Kidney capillary endothelial cell (primary cell): Measurements from ENCODE around the gene LACRT.
A peak's percentile ranks its signal among the peaks of the same experiment; 100 is the strongest.
"Not testable (repeated sequence)": the region's sequence is repeated elsewhere in the genome, so short reads cannot be mapped to it uniquely, and the experiment has no call there.

Experiments used
- DNase-seq: peaks from one replicate; pipeline ENCODE4 v3.0.0-alpha.2; 2018; ENCODE audit warnings: low spot score

LACRT gene, protein sequence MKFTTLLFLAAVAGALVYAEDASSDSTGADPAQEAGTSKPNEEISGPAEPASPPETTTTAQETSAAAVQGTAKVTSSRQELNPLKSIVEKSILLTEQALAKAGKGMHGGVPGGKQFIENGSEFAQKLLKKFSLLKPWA

DNA sequence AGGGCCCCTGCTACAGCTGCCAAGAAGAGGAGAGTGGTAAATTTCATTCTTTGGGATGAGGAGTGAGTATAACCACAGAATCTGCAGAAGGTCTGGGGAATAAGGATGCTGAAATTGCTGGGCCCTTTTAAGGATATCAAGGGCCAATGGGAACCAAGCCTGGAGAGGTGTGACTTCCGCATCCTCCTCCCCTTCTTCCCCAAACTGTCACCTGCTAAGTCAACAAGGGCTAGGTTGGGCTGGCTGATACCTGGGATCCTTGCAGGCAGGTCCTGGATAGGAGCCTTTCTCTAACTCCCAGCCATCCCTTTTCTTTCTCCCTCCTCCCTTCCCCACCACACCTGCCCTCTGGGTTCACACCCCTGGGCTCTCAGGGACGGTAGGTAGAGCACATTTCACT lies at the start of gene LACRT:
Gene LACRT, minus strand, starts transcription at position 101 of the 400 bp plus-strand sequence. Its CDS starts 54 bp downstream, at position 47.
- DNase-seq, result no peak

DNA sequence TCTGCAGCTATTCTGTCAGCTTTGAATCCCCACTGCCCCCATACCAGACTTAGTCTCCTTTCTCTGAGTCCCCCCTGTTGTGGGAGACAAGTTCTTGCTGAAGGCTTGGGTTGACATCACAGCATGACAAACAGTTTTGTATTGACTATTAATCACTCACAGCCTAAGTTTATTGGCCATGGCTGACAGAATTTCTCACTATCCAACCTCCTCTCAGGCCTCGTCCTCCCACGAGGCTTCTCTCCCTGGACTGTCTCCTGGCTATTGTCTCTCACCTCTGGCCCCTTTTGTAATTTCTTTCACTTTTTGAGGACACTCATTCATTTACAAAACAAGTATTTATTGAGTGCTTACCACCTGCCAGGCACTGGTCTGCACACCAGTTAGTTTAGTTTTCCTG lies 48.7 kb upstream of the LACRT start:
- no peak for DNase-seq

DNA sequence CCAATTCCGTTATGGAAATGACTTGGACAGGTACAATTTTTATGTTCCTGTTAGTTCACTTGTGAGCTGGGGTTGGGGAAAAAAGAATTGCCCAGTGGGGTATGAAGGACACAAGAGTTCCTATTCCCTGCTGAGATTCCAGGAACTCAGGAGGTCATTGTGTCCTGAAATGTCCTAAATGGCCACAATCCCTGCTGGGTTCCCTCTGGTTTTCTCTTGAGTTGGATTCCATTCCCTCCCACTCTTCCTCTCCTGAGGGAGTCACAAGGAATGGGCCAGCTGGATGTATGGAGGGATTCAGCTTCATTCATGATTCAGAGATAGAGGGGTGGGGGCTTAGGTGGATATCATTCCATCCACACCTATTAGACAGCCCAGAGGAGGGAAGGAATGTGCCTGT lies 48.0 kb upstream of the LACRT start:
- no peak for DNase-seq

DNA sequence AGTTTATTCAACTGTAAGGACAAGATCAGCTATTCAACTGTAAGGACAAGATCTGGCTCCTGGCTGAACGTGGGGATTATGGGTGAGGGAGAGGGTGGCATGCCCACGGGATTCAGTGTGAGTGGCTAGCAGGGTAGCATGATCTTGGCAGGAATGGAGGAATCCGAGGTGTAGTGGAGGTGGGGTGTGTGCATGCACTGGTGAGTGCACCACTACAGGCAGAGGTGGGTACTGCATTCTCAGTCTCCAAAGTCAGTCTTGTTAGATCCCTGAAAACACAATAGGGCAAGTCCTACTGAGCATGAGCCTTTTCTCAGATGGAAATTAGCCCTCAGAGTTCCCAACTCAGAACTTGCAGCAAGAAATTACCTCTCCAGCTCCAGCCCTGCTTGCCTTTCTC lies 45.7 kb upstream of the LACRT start:
- DNase-seq, result peak; percentile 3

DNA sequence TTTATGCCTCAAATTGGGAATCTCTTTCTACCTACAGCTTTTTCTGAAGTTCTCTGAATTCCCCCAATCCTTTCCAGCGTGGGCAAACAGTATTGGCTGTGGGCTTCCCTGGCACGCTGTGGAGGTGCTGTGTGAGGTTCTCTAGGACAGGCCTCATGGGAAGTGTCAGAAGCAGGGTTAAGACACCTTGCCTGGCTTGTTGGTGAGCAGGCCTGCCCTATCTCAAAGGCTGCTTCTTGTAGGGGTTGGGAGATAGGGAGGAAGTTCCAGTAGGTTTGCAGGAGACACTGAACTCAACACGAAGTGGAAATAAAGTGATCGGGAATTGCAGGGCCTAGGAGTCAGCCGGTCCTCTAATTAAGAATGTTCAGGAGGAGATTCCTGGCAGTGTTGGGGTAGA lies 43.4 kb upstream of the LACRT start:
- DNase-seq, result no peak

DNA sequence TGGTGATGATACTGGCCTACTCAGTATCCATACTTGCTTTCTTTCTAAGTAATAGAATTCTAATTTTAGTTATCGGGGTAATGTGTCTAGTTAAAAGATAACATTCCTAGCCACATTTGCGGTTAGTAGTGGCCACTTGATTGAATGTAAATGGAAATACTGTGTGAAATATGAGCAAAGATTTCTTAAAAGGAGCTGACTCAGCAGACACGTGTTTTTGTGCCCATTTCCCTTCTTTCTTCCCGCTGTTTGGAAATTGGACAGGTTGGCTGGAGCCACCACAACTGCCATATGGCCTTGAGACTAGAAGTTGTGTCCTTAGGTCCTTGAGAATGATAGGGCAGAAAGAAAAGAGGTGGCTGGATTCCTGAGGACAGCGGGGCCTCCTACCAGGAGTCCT lies 33.2 kb upstream of the LACRT start:
- no peak for DNase-seq

DNA sequence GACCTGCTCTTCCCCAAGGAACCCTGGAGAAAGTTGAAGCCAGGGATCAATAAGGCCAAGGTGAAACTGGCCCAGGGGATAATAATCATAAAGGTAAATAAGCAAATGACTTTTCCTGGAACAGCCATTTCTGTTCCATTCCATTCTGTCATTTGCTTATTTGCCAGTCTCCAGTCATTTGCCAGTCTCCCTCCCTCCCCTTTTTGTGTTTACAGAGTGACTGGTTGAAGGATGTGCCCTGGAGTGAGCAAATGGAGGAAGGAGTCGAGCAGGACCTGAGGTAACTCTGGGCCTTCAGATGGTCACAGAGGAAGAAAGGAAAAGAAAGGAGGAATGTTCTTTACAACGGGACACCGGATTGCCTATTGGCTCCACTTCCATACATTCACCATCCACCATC lies 31.3 kb upstream of the LACRT start:
- DNase-seq, result no peak

DNA sequence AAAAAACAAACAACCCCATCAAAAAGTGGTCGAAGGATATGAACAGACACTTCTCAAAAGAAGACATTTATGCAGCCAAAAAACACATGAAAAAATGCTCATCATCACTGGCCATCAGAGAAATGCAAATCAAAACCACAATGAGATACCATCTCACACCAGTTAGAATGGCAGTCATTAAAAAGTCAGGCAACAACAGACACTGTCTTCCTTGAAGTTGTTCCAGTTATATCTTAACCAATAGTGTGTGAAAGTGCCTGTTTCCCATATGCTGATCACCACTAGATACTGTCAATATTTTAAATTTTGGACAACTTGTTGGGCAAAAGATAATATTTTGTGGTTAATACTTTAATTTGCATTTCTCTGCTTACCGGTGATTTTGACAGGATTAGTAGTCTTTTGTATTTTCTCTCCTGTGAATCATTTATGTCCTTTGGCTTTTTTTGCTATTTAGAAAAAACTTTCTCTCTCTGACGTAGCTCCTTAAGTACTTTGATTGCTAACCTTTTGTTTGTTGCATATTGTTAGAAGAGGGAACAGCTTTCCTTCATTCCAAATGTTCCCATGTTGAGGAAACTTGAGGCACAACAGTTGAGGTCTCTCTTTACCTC lies 30.4 kb upstream of the LACRT start:
- DNase-seq, result not testable (repeated sequence)

DNA sequence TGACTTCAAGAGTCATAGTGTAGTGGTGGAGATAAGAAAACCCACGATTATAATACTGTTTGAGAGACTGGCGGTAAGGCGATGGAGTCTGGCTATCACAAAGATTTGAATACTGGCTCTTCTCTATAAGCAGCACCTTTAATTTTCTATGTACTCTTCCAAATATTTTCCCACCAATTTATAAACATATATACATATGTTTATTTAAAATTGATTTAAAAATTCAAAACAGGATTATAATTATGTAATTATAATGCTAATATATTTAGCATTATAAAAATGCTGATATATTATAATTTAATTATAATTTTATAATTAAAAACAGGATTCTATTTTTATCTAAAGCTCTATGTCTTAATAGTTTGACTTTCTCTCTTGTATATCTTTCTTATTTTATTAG lies 28.9 kb upstream of the LACRT start:
- no peak for DNase-seq

DNA sequence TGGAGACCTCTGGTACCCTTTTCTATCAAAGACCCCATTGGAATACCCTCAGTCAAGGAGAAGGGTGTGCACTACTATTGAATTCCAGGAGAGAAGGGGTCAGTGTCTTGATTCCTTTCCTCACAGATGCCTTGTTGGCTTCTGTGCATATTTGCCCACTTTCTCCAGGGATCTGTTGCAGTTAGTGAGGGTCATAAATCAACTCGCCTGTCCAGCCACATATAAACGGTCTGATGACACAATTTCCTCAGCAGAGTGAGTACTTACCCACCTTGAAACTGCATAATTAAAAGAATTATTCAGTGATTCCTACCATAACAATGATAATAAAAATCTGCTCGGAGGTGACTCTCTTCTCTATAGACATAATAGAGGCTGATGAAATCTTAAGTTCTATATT lies 27.3 kb upstream of the LACRT start:
- DNase-seq, result no peak

DNA sequence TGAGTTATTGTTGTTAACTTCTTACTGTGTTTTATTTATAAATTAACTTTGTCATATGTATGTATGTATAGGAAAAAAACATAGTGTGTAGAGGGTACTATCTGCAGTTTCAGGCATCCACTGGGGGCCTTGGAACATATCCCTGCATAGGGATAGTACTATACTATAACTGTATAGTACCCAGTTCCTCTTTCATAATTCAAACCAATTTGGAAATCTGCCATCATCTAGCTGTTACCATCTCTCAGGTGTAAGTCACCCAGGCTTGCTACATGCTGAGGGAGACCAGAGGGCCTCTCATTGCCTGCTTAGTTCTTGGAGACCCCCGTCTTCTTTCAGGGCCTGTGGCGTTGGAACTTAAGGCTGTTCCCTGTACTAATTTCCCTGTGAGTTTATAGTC lies 26.4 kb upstream of the LACRT start:
- no peak for DNase-seq

DNA sequence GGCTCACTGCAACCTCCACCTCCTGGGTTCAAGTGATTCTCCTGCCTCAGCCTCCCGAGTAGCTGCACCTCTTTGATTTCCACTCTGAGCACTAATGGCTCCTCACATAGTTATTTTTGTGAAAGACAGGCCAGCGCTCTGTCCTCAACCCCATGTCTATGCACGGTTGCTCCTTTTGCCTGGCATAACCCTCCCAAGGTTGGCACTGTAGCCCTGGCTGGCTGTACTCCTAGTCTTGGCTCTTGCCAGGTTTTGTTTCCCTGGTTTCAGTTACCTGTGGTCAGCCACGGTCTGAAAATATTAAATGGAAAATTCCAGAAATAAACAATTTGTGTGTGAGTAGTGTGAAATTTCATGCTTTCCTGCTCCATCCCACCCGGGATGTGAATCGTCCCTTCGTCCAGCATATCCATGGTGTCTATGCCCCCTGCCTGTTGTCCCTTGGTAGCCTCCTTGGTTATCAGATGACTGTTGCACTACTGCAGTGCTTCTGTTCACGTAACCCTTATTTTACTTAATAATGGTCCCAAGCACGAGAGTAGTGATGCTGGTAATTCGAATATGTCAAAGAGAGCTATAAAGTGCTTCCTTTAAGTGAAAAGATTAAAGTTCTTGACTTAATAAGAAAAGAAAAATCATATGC lies 25.7 kb upstream of the LACRT start:
- no peak for DNase-seq

DNA sequence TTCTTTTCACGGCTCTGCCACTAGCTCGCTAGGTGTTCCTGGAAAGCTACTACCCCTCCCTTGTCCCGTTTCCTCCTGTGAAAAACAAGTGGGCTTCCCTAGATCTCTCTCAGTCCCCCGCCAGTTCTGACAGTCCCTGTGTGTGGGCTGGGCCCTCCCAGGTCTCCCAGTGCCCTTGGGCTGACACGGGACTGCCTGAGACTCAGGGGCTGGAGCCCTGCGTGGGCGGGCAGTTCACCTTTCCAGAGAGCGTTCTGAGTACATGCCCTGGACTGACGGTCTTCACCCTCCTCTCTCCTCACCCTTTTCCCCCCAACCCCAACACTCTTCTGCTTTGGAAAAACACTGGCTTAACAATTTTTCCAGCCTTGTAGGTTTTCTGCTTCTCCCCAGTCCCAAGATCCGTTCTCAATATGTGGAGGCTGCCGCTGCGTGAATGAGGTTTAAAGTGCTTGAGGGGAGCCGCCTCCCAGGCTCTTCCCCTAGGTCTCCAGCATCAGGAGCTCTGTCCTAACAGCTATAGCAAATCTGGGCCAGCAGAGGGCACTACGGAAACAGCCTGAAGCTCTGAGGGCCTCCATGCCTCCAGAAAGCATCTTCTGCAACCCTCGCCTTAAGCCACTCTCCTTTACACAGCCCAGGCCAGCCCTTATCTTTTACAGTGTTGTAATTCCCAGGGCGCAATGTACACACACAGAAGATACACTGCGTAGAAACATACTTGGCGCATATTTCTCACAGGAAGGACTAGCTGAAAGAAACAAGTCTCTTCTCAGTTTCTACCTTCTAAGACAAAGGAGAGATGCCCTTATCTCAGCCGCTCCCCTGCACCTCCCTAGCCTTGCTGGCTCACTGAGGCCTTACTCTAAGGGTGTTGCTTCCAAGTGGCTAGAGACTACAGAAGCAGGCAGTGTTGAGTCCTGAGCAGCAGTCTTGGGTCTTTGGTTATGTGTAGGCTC lies 23.9 kb upstream of the LACRT start:
- DNase-seq, result peak; percentile 21

DNA sequence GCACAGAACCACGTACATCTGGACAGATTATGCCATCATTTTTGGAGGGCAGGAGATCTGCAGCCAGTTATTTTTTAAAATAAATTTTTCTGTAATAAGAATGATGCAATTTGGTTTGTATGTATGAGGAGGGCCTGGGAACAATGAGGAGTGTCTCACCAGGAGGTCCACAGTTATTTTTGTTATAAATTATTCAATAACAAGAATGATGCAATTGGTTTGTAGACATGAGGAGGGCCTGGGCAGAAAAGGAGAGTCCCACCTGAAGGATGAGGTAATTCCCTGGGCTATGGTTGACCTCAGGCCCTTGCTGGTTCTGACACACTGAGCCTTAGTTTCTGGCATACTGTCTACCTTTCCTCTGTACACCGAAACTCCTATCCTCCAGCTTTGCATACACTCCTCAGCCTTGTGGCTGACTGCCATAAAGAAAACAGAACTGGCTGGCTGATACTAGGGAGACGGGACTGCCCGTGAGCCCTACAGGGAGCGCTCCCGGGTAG lies 22.5 kb upstream of the LACRT start:
- no peak for DNase-seq

DNA sequence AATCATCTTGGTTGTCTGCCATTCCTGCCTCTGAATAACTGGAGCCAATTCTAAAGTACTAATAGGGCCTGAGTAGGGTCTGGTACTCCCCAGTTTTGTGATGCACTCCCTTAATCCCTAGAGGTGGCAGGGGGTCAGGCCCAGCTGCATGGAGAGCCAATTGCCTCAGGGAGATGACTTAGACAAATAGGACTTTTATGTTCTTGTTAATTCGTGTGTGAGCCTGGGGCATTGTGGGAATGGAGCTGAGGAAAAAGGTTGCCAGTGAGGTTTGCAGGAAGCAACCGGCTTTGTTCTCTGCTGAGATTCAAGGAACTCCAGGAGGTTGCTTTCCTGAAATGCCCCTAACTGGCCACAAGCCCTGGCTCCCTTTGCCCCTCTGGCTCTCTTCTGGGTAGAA lies 20.2 kb upstream of the LACRT start:
- DNase-seq, result no peak

DNA sequence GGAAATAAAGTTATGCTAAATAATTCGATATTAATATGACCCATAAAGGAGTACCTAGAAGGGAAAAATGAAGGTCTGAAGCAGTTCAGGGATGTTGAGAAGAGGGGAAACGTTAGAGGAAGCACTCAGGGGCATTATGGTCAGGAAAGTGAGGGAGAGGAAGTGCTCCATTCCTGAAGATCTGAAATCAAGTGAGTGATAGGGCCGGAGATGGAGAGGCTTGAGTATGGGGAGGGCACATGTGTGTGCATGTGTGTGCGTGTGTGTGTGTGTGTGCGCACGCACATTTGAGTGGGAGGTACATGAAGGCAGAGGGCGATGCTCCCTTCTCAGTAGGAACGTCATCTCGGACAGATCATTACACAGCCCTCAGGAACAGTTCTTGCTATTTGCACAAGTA lies 18.3 kb upstream of the LACRT start:
- DNase-seq, result no peak

DNA sequence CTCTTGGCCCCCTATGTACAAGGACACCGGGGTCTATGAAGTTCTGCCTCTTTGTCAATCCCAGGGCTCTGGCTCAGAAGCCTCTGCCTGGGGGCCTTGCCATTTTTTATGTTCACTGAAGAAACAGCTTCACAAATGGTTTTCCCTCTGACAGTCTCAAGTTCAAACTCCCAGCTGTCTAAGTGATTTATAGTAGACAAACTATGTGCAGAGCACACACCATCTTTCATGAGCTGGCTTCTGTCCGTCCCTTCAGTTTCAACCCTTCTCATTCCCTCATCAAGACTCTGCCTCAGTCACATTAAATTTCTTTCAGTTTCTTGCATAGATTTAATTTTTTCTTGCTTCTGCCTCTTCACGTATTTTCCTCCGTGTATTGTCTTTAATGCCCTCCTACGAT lies 16.2 kb upstream of the LACRT start:
- DNase-seq, result no peak

DNA sequence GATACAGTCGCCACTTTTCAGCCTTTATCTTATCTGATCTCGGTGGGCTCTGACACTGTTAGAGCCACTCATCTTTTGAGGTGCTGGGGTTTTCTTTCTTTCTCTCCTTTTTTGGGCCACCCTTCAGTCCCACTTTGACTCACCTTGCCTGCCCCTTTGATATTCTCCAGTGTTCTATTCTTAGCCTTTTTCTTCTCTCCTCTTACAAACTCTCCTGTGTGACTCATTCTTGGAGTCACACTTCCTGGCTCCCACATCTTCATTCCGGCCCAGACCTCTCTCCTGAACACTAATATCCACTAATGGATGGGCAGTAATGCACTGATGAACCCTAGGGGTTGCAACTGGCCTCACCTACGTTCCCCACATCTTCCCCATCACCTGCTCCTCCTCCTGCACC lies 15.7 kb upstream of the LACRT start:
- no peak for DNase-seq

DNA sequence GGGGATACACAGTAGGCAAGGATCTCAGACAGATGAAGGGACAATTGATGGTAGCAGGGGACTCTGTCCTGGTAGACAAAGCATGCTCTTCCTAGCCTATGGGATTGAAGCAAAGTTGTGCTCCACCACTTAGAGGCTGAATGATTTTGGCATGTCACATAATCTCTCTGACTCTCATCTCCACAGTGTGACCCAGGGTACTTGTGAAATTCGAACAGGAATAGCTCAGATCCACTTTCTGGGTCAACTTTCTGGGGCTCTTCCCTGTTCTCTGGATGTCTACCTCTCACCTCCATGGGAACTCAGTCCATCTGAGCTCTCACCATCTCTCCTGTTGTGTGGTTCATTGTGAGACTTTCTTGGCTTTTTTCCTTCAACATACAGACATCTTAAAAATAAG lies 15.1 kb upstream of the LACRT start:
- no peak for DNase-seq

DNA sequence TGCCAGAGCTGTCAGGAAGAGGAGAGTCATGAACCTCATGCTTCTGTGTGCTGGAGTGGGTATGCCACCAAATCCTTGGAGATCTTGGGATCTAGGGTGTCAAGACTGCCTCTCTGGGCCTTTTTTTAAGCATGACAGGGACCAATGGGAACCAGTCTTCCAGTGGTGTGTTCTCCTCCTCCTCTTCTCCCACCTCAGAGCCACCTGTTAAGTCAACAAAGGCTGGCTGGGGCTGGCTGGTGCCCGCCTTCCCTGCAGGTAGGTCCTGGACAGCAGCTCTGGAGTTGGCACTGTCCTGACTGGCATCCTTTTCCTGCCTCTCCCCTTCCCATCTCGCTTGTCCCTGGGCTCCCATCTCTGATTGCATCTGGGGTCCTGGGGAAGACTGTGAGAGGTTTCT lies 13.6 kb upstream of the LACRT start, which contains the start of gene DCD:
Gene DCD, minus strand, starts transcription at position 101 of the 400 bp plus-strand sequence. Its CDS starts 62 bp downstream, at position 39.
- no peak for DNase-seq

DNA sequence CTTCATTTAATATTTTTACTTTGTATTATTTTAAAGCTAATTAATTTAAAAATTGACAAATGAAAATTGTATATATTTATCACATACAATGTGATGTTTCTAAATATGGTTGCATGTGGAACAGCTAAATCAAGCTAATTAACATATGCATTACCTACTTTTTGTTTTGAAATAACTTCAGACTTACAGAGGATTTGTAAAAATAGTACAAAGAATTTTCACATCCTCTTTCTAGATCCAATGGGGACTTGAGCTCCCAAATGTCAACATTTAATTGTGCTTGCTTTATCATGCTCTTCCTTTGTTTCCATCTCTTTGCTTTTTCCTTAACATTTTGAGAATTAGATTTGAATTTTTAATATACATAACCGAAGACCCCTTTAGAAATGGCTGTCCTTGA lies 6.9 kb upstream of the LACRT start:
- DNase-seq, result no peak

DNA sequence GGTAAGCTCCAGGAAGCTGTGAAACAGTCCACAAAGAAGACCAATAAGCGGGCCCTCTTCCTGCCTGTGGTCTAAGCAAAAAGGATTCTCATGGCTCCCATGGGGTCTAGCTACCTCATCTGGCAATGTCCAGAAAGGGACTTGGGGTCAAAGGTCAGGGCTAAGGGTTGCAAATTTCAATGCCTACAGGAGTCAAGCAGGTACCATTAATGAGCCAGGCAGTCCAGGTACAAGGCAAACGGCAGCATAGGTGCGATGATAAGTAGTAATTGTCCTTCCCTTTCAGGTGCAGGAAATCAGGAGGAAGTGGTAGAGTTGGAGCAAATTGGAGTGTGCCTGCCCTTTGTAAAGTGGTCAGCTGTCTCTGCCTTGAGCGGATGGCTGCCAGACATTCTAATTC lies 6.4 kb upstream of the LACRT start:
- no peak for DNase-seq
